Keratinocyte (primary cell): ENCODE data around the gene MSI2. TPM values are rescaled to one million over a fixed set of nuclear protein-coding genes. Genes with fewer than 3 reads are reported as not detected.

Experiments
- DNase-seq: peaks from one replicate; pipeline ENCODE4 v3.0.0-alpha.2; 2011; ENCODE audit warnings: low read depth, missing footprints, low spot score
- FAIRE-seq: peaks from 2 replicates; lab custom pipeline; 2011; peaks lifted over from hg19 to GRCh38; lab: Jason Lieb, UNC
- H2AFZ ChIP-seq: 2 replicates; pipeline ENCODE4 v1.6.0; 2012; ENCODE audit warnings: low read length, control low read depth, inconsistent platforms; ENCODE audit not compliant: control insufficient read depth
- H3K27ac ChIP-seq: 2 replicates; pipeline ENCODE4 v1.5.1; 2011; ENCODE audit warnings: low read length; ENCODE audit not compliant: control insufficient read depth, insufficient read depth
- H3K27me3 ChIP-seq: 3 replicates; pipeline ENCODE4 v1.6.0; 2011; ENCODE audit warnings: low read length; ENCODE audit not compliant: control insufficient read depth, insufficient read depth; ENCODE audit errors: extremely low read depth
- H3K36me3 ChIP-seq, 2 experiments: 2 replicates in 1 of 2; 3 replicates in 1 of 2; pipeline ENCODE4 v1.5.1; 2011; ENCODE audit warnings: low read length in 2 of 2, mild to moderate bottlenecking in 1 of 2; ENCODE audit not compliant: control insufficient read depth in 2 of 2, insufficient read depth in 2 of 2; ENCODE audit errors: extremely low read depth in 1 of 2
- H3K4me1 ChIP-seq: 3 replicates; pipeline ENCODE4 v1.5.1; 2011; ENCODE audit warnings: low read length; ENCODE audit not compliant: control insufficient read depth, insufficient read depth; ENCODE audit errors: extremely low read depth
- H3K4me2 ChIP-seq: 3 replicates; pipeline ENCODE4 v1.6.0; 2011; ENCODE audit warnings: low read depth, low read length; ENCODE audit not compliant: control insufficient read depth, insufficient read depth; ENCODE audit errors: extremely low read depth
- H3K4me3 ChIP-seq, 3 experiments: fragments of 200-600 bp in 1 of 3; sonication (generic) in 1 of 3; 2 replicates in 2 of 3; 3 replicates in 1 of 3; pipeline ENCODE4 v1.5.1; 2011 to 2016; ENCODE audit warnings: low read length in 3 of 3, mild to moderate bottlenecking in 3 of 3, control low read depth in 2 of 3, inconsistent platforms in 1 of 3, low read depth in 1 of 3, mixed read lengths in 1 of 3, mixed run types in 1 of 3, moderate library complexity in 1 of 3; ENCODE audit not compliant: control insufficient read depth in 2 of 3, insufficient read depth in 2 of 3; ENCODE audit errors: extremely low read depth in 1 of 3
- H3K79me2 ChIP-seq: 2 replicates; pipeline ENCODE4 v1.6.0; 2012; ENCODE audit warnings: low read length; ENCODE audit not compliant: control insufficient read depth, insufficient read depth
- H3K9ac ChIP-seq: 3 replicates; pipeline ENCODE4 v1.6.0; 2011; ENCODE audit warnings: low read length; ENCODE audit not compliant: control insufficient read depth, insufficient read depth; ENCODE audit errors: extremely low read depth
- H3K9me1 ChIP-seq: 3 replicates; pipeline ENCODE4 v1.6.0; 2011; ENCODE audit warnings: low read length; ENCODE audit not compliant: control insufficient read depth, insufficient read depth; ENCODE audit errors: extremely low read depth
- H3K9me3 ChIP-seq: 2 replicates; pipeline ENCODE4 v1.5.1; 2012; ENCODE audit warnings: low read depth, low read length; ENCODE audit not compliant: control insufficient read depth
- H4K20me1 ChIP-seq: 3 replicates; pipeline ENCODE4 v1.6.0; 2011; ENCODE audit warnings: low read length; ENCODE audit not compliant: control insufficient read depth, insufficient read depth; ENCODE audit errors: extremely low read depth
- EZH2 ChIP-seq: IDR thresholded peaks from one replicate; pipeline ENCODE4 v1.6.1; 2012; ENCODE audit warnings: inconsistent platforms, mild to moderate bottlenecking, low read length, moderate library complexity
- dilution Hi-C: fragments of 300-500 bp; cut with MboI; formaldehyde crosslinking; loops from one replicate; pipeline ENCODE4 v1.7.0; 2020; ENCODE audit warnings: low sequenced_read_pairs; ENCODE audit not compliant: extremely low pct_ligation_motif_present
- polyA plus RNA-seq, 5 experiments: library from polyadenylated mRNA; depleted of rRNA in 3 of 5; stranded (reverse) in 3 of 5; stranded (forward) in 1 of 5; unstranded in 1 of 5; fragments of >200 nt; gene quantifications; 1 replicate in 1 of 5; 2 replicates in 3 of 5; 3 replicates in 1 of 5; pipeline versions ENCODE4 v1.2.1 to v1.2.3, GENCODE V29; 2011 to 2012; ENCODE audit warnings: missing spikeins in 2 of 5, low read depth in 1 of 5, low replicate concordance in 1 of 5
- TF ChIP-seq, protein P1 (sequence below), 3 experiments: IDR thresholded peaks in 1 of 3; conservative IDR thresholded peaks in 1 of 3; optimal IDR thresholded peaks in 1 of 3; 2 replicates in 2 of 3; 3 replicates in 1 of 3; pipeline versions ENCODE3 to v1.5.1; 2011; ENCODE audit warnings: low read length in 3 of 3, mild to moderate bottlenecking in 3 of 3, moderate library complexity in 2 of 3, control low read depth in 1 of 3, inconsistent platforms in 1 of 3; ENCODE audit not compliant: insufficient read depth in 2 of 3; ENCODE audit errors: extremely low read depth in 1 of 3

Gene MSI2
- polyA plus RNA-seq, 1 donor (not counting 4 experiments of a cell fraction or from before 2014, with no cell fraction given), result 22.3 TPM

DNA sequence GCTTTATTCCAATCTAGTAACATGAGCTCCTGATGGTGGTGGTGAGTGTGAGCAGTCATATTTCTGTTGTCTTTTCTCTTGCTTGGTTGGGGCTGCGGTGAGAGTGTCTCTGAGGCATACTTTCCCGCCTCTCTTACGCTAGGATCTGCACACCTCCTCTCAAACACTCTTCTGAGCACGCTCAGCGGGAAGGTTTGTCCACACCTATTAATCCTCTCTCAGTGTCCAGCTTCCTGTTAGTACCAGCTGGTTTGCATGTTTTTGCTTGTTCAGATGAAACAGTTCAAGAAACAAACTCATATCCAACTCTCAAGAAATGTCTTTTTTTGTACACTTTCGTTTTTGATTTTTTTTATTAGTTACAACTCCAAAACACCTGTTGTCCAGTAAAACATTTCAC, 399.2 kb downstream of the MSI2 start:
- no peak for TF ChIP-seq EZH2
- TF ChIP-seq, protein P1, sequence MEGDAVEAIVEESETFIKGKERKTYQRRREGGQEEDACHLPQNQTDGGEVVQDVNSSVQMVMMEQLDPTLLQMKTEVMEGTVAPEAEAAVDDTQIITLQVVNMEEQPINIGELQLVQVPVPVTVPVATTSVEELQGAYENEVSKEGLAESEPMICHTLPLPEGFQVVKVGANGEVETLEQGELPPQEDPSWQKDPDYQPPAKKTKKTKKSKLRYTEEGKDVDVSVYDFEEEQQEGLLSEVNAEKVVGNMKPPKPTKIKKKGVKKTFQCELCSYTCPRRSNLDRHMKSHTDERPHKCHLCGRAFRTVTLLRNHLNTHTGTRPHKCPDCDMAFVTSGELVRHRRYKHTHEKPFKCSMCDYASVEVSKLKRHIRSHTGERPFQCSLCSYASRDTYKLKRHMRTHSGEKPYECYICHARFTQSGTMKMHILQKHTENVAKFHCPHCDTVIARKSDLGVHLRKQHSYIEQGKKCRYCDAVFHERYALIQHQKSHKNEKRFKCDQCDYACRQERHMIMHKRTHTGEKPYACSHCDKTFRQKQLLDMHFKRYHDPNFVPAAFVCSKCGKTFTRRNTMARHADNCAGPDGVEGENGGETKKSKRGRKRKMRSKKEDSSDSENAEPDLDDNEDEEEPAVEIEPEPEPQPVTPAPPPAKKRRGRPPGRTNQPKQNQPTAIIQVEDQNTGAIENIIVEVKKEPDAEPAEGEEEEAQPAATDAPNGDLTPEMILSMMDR (optimal IDR thresholded peaks at IDR 0.05 in 1 of 3, IDR thresholded peaks at IDR 0.05 in 1 of 3, conservative IDR thresholded peaks at IDR 0.05 in 1 of 3; ENCODE audit: extremely low read depth in 1 of 3, insufficient read depth in 2 of 3, low read length in 3 of 3), result no peak
- no peak overlapping the region for H3K9ac ChIP-seq
- DNase-seq (no peak), FAIRE-seq (no peak)
- H3K4me3 ChIP-seq, result no peak overlapping the region
- dilution Hi-C loops, result no loop called here
- H4K20me1 ChIP-seq, result no peaks in the 10 kb centered on the region
- H3K27ac ChIP-seq, result no peak overlapping the region
- H2AFZ ChIP-seq, result no peak overlapping the region
- no peaks in the 10 kb centered on the region for H3K27me3 ChIP-seq
- no peaks in the 10 kb centered on the region for H3K79me2 ChIP-seq
- no peak overlapping the region for H3K4me2 ChIP-seq
- H3K4me1 ChIP-seq, result peaks cover 5% of the 10 kb centered on the region
- H3K9me3 ChIP-seq, result no peaks in the 10 kb centered on the region
- no peaks in the 10 kb centered on the region for H3K9me1 ChIP-seq
- H3K36me3 ChIP-seq, result no peaks in the 10 kb centered on the region

DNA sequence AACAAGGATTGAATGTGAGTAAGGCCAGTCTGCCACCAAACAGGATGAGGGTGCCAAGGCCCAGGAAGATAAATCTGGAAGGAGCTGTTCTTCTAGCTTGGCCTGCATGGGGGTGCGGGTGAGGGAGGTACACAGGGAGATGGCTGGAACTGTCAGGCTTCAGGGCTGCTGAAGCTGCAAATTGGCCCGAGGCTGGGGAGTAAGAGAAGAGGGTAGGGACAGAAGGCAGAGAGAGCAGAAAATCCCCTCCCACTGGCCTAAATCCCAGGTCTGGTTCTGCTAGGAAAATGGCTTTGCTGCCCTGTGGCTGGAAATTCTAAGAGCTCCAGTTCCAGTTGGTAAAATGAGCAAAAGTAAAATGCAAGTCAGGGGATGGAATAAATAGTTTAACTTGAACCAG, 400.9 kb downstream of the MSI2 start:
- Histone ChIP-seq H3K9me3 (no peaks in the 10 kb centered on the region), H3K27ac (no peak overlapping the region), H3K4me3 (no peak overlapping the region), H3K9ac (no peak overlapping the region), H3K36me3 (no peaks in the 10 kb centered on the region), H2AFZ (no peak overlapping the region), H3K9me1 (no peaks in the 10 kb centered on the region), H3K79me2 (no peaks in the 10 kb centered on the region), H3K4me1 (peaks cover 5% of the 10 kb centered on the region), H3K4me2 (no peak overlapping the region), H3K27me3 (no peaks in the 10 kb centered on the region), H4K20me1 (no peaks in the 10 kb centered on the region)
- dilution Hi-C loops, result no loop called here
- TF ChIP-seq EZH2, result no peak
- TF ChIP-seq, protein P1 (optimal IDR thresholded peaks at IDR 0.05 in 1 of 3, IDR thresholded peaks at IDR 0.05 in 1 of 3, conservative IDR thresholded peaks at IDR 0.05 in 1 of 3; ENCODE audit: extremely low read depth in 1 of 3, insufficient read depth in 2 of 3, low read length in 3 of 3), result no peak
- no peak for DNase-seq
- FAIRE-seq, result no peak
